Measurements from ENCODE around the gene FKBP7. TPM values are rescaled to one million over a fixed set of nuclear protein-coding genes. Genes with fewer than 3 reads are reported as not detected.

FKBP7 gene
- total and polyA plus RNA-seq, 2 of the 8 experiments (the other 6 are each of a cell fraction or from before 2014, with no cell fraction given) = 3.6 to 7.0 TPM

DNA sequence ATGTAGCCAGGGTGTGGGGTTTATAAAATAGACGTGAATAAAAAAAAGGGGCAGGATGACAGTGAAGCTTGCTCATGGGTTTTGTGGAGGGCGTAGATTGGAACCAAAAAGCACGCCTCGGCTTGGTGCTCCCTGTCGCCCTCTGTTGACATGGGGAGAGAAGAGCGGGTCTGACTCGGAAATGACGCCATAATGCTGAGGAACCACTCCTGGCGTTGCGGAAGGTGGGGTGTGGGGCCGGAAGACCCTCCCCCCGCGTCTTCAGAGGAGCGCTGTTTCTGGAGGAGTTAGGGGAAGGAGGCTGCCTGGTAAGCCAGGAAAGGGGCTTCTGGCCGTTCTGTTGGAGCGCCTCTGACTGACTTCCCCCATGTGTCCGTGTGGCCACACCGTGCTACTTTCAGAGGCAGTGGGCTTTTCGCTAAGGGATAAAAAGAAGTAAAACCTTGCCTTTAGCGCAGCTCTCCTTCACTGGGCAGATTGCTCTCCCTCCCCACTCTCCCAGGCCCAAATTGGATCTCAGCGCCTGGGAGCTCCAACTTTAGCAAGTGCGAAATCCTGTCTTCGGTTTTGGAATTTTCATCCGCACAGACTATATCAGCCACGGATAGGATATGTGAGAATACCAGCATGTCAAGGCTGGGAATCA is 44.7 kb upstream of the FKBP7 start (continued):
- TF ChIP-seq, protein P1, sequence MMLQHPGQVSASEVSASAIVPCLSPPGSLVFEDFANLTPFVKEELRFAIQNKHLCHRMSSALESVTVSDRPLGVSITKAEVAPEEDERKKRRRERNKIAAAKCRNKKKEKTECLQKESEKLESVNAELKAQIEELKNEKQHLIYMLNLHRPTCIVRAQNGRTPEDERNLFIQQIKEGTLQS (IDR thresholded peaks at IDR 0.05; ENCODE audit: insufficient read depth, low read depth, low read length) = no peak
- TF ChIP-seq RBBP5 (IDR thresholded peaks at IDR 0.05; ENCODE audit: borderline replicate concordance, low read depth, low read length) (0 out of 2 replicates have a peak, but pooled peaks have one; percentile 69), SP1 (IDR thresholded peaks at IDR 0.05; ENCODE audit: low read depth, low read length) (0 out of 2 replicates have a peak, but pooled peaks have one; percentile 32), RFX5 (IDR thresholded peaks at IDR 0.05; ENCODE audit: borderline replicate concordance, low read depth, low read length) (no peak), CBX5 (IDR thresholded peaks at IDR 0.05; ENCODE audit: low read depth, low read length) (no peak), SIN3A (conservative IDR thresholded peaks at IDR 0.05 in 1 of 2, IDR thresholded peaks at IDR 0.05 in 1 of 2; ENCODE audit: low read depth in 1 of 2, low read length in 2 of 2) (0 out of 4 replicates have a peak, but pooled peaks have one; percentile 7 to 64), BRCA1 (IDR thresholded peaks at IDR 0.05; ENCODE audit: low read depth, low read length) (no peak), NANOG (IDR thresholded peaks at IDR 0.05; ENCODE audit: insufficient read depth, low read depth, low read length, poor library complexity, severe bottlenecking) (no peak), SIRT6 (IDR thresholded peaks at IDR 0.05; ENCODE audit: low read length) (no peak), EP300 (IDR thresholded peaks at IDR 0.05; ENCODE audit: borderline replicate concordance in 1 of 2, low read depth in 2 of 2, low read length in 2 of 2) (no peak), TBP (IDR thresholded peaks at IDR 0.05; ENCODE audit: low read depth, low read length) (peak; percentile 72), BCL11A (IDR thresholded peaks at IDR 0.05; ENCODE audit: low read depth in 2 of 2, low read length in 2 of 2) (no peak), PHF8 (conservative IDR thresholded peaks at IDR 0.05; ENCODE audit: low read depth, low read length) (peak; percentile 76), TAF7 (optimal IDR thresholded peaks at IDR 0.05; ENCODE audit: borderline replicate concordance, low read depth, low read length) (no peak), SIX5 (IDR thresholded peaks at IDR 0.05; ENCODE audit: low read depth, low read length) (no peak), SAP30 (IDR thresholded peaks at IDR 0.05; ENCODE audit: insufficient read depth, insufficient replicate concordance, low read length) (peak; percentile 15), KDM1A (IDR thresholded peaks at IDR 0.05; ENCODE audit: borderline replicate concordance, low read length) (no peak), NRF1 (IDR thresholded peaks at IDR 0.05; ENCODE audit: low read depth, low read length) (no peak), TEAD4 (IDR thresholded peaks at IDR 0.05; ENCODE audit: low read depth, low read length) (no peak), POLR2AphosphoS5 (IDR thresholded peaks at IDR 0.05; ENCODE audit: low read depth, low read length) (peak; percentile 91), ASH2L (IDR thresholded peaks at IDR 0.05; ENCODE audit: low read length) (peak; percentile 92)
- TF ChIP-seq, protein P2, sequence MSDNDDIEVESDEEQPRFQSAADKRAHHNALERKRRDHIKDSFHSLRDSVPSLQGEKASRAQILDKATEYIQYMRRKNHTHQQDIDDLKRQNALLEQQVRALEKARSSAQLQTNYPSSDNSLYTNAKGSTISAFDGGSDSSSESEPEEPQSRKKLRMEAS (IDR thresholded peaks at IDR 0.05) = peak; percentile 84
- TF ChIP-seq, protein P3, sequence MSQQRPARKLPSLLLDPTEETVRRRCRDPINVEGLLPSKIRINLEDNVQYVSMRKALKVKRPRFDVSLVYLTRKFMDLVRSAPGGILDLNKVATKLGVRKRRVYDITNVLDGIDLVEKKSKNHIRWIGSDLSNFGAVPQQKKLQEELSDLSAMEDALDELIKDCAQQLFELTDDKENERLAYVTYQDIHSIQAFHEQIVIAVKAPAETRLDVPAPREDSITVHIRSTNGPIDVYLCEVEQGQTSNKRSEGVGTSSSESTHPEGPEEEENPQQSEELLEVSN (IDR thresholded peaks at IDR 0.05) = peak; percentile 53; the same call in 1 of the 2 replicates

All from H1 (cell line).